Stimulated activated CD8-positive, alpha-beta memory T cell treated with anti-CD3 and anti-CD28 coated beads, Interleukin-12 subunit alpha, Interleukin-12 subunit beta, amount 100 ng/mL, for 4 hours (primary cell): ENCODE results near the gene P4HA3.

ENCODE experiments used
- DNase-seq: peaks from one replicate; pipeline ENCODE4 v3.0.0-alpha.2; 2020; ENCODE audit warnings: low read depth

Gene P4HA3

GRCh38 chr11:74262725-74263124, 48.7 kb downstream of the P4HA3 start:
- DNase-seq: no peak

- no peak for DNase-seq
Observed at GRCh38 chr11:74257959-74258553, 53.4 kb downstream of the P4HA3 start.

DNA sequence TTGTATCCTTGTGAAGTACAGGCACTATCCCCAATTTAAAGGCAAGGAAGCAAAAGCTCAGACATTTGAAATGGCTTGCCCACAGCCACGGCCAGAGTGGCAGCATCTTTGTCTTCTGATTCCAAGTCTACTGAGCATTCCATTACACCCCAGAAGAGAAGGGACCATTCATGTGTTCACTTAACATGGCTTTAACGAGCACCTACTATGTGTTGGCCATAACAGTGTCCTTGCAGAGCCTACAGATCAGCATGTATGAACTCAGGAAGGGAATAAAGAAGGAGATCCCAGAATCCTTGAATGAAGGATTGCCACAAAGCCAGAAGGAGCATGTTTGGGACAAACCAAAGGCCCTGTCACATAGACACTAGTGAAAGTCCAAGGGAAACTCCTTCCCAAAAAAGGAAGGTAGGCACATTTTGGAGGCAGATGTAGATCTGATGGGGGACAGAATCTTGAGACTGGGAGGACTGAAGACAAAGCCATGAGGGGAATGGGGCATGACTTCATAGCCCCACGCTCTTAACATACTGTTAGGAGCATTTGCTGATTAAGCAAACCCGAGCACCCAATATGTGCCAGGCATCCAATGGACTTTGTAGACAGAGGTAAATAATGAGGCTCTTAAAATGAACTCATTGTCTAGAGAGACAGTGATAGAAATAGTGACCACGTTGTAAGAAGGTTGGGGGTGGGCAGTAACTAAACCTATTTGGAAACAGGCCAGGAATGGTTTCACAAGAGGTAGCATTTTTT, 54.9 kb downstream of the P4HA3 start:
- no peak for DNase-seq

DNA sequence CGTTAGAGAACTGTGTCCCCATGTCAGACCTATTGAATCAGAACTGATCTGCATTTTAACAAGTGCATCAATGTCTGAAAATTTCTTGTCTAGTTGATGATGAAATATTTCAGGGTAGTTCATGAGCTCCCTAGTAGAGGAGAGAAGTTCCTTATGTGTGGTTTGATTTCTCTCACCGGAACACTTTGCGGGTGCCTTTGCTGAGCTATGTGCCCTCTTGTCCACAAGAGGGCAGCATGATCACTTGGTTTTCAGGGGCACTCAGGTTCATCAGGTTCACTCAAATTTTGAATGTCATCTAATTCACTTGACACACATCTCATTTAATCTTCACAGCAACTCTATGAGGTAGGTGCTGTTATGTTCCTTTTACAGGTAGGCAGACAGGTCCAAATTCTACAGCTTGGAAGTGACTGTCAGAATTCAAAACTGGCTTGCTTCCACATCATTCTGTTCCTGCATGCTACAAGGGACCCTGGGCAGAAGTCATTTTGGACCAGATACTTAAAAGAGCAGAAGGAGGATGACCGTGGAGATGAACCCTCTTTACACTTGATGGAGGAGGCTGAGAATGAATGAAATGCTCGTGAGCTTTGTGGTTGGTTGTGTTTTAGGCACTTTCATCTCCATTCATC, 55.6 kb downstream of the P4HA3 start:
- DNase-seq: no peak

DNA sequence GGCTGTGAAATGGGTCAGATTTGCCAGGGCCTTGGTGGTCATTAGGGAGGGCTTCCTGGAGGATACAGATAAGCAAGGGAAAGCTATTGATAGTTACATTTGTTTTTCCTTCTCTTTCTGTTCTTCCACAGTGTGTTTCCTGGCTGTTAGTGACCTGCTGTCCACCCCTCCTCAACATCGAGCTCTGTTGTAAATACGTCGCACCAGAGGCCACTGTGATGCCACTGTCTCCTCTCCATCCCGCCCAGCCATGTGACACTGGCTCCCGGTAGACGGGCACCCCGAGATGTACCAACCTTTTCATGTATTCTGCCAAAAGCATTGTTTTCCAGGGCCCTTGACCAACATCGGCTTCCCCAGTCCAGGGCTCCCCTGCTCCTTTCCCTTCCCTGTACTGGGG, 58.1 kb downstream of the P4HA3 start:
- DNase-seq: no peak

GRCh38 chr11:74249496-74249895, 61.9 kb downstream of the P4HA3 start:
- no peak for DNase-seq

GRCh38 chr11:74248469-74248868, 63.0 kb downstream of the P4HA3 start:
- no peak for DNase-seq

GRCh38 chr11:74238243-74238642, 73.2 kb downstream of the P4HA3 start:
- no peak for DNase-seq

GRCh38 chr11:74237541-74237940, 73.9 kb downstream of the P4HA3 start:
- DNase-seq: no peak

DNA sequence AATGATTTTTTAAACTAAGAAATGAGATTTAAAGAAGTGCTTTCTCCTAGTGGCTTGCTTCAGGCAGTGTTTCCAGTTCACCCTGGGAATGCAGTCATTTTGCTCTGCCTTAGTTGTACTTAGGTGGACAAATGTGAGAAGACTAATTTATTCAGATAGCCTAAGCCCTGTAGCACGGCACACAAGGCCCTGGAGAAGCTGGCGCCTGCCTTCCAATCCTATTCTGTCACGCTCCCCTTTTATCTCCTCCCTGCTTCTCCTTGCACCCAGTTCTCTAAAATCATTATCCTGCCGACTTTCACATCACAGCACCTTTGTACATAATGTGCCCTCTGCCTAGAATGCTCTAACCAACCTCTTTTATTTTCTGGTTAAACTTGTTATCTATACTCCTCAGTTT, 76.3 kb downstream of the P4HA3 start:
- DNase-seq: no peak

GRCh38 chr11:74233683-74234082, 77.8 kb downstream of the P4HA3 start:
- no peak for DNase-seq

- DNase-seq: no peak
Observed at GRCh38 chr11:74232311-74232950, 79.0 kb downstream of the P4HA3 start.

- no peak for DNase-seq
Observed at GRCh38 chr11:74226907-74227306, 84.5 kb downstream of the P4HA3 start.

DNA sequence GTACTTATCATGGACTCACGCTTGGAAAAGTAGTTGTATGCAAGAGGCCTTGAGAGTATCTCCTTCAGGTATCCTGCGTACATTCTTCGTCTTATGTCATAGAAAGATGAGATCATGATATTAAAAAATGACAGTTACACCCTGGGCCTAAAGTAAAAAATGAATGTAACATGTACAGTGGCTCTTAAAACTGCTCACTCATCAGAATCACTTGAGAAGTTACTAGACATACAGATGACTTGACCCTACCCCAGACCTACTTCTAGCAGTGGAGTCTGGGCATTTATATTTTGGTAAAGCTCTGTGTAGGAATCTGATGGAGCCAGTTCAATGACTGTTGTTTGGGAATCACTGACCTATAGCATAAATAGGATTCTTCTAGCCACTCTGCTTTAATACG, 85.9 kb downstream of the P4HA3 start:
- DNase-seq: no peak

DNA sequence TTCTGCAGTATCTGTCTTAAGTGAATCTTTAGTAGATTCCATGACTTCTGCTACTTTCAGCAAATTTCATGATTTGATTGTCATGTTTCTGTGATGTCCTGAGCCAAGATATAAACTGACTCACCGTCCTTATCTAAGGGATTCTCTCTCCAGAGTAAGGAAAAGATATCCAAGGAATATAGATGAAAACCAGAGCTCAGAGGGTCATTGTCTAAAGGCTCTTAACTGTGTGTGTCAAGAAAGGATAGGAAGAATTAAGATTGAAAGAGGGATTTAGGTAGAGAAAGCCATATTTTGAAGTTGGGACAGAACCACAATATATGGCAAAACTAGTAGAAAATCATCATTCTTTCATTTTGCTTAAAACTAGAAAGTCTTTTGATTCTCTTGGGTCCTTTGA, 89.6 kb downstream of the P4HA3 start:
- no peak for DNase-seq

- no peak for DNase-seq
Observed at GRCh38 chr11:74220376-74220775, 91.1 kb downstream of the P4HA3 start.
